COR-L47 (cell line): ENCODE measurements around the gene NADSYN1.
"Not testable (repeated sequence)": the region's sequence is repeated elsewhere in the genome, so short reads cannot be mapped to it uniquely, and the experiment has no call there.

Experiments used
- DNase-seq: peaks from one replicate; lab custom pipeline; 2025; lab: John Stamatoyannopoulos, UW

NADSYN1 gene

GRCh38 chr11:71453037-71453917, at the start of gene NADSYN1:
Gene NADSYN1 (plus strand): TSS chr11:71453203. CDS start chr11:71453297, 94 bp downstream.
- DNase-seq, result peak; percentile 92

GRCh38 chr11:71404209-71404608, 48.8 kb upstream of the NADSYN1 start:
- no peak for DNase-seq

- peak; percentile 35 for DNase-seq
Measured at GRCh38 chr11:71406681-71407080, 46.3 kb upstream of the NADSYN1 start.

DNA sequence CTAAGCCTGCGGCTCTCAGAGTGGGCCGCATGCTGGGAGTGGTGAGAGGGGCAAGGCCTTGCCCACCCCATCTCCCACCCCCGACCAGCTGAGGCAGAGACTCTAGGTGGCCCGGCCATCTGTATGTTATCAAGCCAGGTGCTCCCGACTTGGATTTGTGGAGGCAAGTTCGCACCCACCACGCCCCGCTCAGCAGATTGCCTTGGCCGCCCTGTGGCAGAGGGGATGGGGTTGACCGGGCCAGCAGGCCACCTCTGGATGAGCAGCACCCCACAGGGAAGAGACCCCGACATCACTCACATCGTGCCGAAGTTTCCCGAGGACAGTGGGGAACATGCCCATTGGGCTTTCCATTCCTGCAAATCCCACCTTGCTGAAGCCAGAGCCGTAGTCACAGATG, 45.6 kb upstream of the NADSYN1 start:
- no peak for DNase-seq

GRCh38 chr11:71408826-71409225, 44.2 kb upstream of the NADSYN1 start:
- DNase-seq, result no peak

- no peak for DNase-seq
Measured at GRCh38 chr11:71410363-71410966, 42.5 kb upstream of the NADSYN1 start.

GRCh38 chr11:71414645-71415044, 38.4 kb upstream of the NADSYN1 start:
- DNase-seq, result no peak

DNA sequence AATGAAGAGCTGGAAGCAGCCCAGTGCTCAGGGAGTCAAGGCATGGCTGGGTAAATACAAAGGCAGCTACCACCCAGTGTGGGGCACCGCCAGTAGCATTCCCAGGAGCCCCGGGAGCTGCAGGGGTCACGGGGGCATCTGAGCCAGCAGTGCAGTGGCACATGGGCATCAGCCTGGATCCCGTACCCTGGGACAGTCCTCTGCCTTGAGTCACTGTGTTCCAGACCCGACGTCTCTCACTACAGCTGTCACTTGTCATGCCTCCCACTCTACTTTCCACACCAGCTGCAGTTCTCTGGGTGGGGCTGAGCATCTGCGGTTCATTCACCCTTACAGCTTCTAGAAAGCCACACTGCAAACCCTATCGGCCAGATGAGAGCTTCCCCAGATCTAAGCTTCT, 34.4 kb upstream of the NADSYN1 start:
- DNase-seq, result no peak

GRCh38 chr11:71420455-71421241, 32.4 kb upstream of the NADSYN1 start:
- peak; percentile 74 for DNase-seq

DNA sequence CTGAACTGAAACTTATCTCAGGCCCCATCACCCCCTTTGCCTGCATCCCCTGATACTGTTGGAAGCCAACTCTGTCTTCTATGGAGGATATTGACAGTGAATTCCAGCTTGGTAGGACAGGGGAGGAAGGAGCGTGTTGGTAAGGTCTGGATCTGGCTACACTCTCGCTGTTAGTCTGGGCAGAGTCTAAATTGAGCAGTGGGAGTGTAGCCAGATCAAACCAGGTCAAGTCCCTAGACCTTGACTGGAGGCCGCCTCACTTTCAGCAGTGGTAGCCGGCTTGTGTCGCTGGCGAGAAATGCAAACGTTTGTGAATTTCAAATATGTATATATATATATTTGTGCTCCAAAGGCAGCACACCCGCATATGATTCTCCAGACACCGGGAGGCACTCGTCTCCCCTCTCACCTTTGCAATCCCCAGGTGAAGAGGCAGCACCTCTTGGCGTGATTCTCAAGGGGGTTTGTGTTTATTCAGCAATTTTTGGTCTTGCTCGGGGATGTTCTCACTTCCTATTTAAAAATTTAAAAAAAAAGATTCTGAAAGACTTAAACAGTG, 31.5 kb upstream of the NADSYN1 start:
- DNase-seq, result no peak

GRCh38 chr11:71422318-71422717, 30.7 kb upstream of the NADSYN1 start:
- not testable (repeated sequence) for DNase-seq

GRCh38 chr11:71423181-71423790, 29.7 kb upstream of the NADSYN1 start:
- no peak for DNase-seq

DNA sequence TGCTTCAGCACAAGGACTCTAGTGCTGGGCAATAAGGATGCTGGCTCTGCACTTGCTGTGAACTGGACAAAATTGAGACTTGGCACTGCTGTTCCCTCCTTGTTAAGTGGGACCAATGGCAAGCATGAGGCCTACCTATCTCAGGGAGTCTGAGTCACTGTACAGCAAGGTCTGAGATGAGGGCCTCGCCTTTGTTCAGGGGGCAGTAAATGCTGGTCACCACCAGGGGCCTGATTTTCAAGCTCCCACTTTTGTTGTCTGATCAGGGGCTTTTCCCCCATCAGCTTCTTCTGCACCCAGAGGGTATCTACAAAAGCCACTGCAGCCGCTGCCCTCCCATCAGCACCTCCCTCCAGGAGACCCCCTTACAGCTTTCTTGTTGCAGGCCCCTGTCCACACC, 27.6 kb upstream of the NADSYN1 start:
- DNase-seq, result no peak

DNA sequence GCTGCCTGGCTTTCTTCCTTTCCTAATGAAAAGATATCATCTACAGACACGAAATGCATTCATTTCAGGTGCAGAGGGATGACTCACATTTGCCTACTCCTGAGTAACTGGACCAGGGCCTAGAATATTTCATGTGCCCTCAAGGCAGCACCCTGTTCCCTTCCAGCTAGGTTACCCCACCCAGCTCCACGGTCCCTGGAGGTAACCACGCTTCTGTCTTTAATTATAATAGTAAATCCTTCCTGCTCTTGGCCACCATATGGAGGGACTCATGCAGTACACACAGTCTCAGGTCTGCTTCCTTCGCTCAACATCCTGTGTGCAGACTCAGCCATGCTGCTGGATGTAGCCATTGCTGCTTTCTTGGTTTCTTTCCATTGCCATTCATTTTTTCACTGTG, 27.1 kb upstream of the NADSYN1 start:
- no peak for DNase-seq

- no peak for DNase-seq
Measured at GRCh38 chr11:71426413-71426812, 26.6 kb upstream of the NADSYN1 start.

- no peak for DNase-seq
Measured at GRCh38 chr11:71428861-71429435, 24.1 kb upstream of the NADSYN1 start.

GRCh38 chr11:71429701-71430100, 23.3 kb upstream of the NADSYN1 start:
- DNase-seq, result no peak

GRCh38 chr11:71430166-71430565, 22.8 kb upstream of the NADSYN1 start:
- DNase-seq, result no peak

GRCh38 chr11:71431271-71431670, 21.7 kb upstream of the NADSYN1 start:
- no peak for DNase-seq

- no peak for DNase-seq
Measured at GRCh38 chr11:71432761-71433647, 20.0 kb upstream of the NADSYN1 start.
